Measurements from ENCODE around the gene EIF3D.
"Not testable (repeated sequence)": the region's sequence is repeated elsewhere in the genome, so short reads cannot be mapped to it uniquely, and the experiment has no call there.

Gene EIF3D

GRCh38 chr22:36549033-36549432 lies 20.1 kb upstream of the EIF3D start:
- no peak for DNase-seq (ENCODE audit: low read depth, low spot score)

GRCh38 chr22:36548606-36549005 lies 19.6 kb upstream of the EIF3D start:
- no peak for DNase-seq (ENCODE audit: low read depth, low spot score)

- DNase-seq (ENCODE audit: low read depth, low spot score), result no peak
These were observed 18.0 kb upstream of the EIF3D start for GRCh38 chr22:36546932-36547331.

- no peak for DNase-seq (ENCODE audit: low read depth, low spot score)
These were observed 17.3 kb upstream of the EIF3D start for GRCh38 chr22:36546092-36546804.

- no peak for DNase-seq (ENCODE audit: low read depth, low spot score)
These were observed 15.2 kb upstream of the EIF3D start for GRCh38 chr22:36544107-36544620.

GRCh38 chr22:36541831-36542411 lies 13.0 kb upstream of the EIF3D start:
- no peak for DNase-seq (ENCODE audit: low read depth, low spot score)

GRCh38 chr22:36540867-36541642 lies 12.1 kb upstream of the EIF3D start:
- no peak for DNase-seq (ENCODE audit: low read depth, low spot score)

GRCh38 chr22:36538529-36538928 lies 9.6 kb upstream of the EIF3D start:
- DNase-seq (ENCODE audit: low read depth, low spot score), result no peak

- no peak for DNase-seq (ENCODE audit: low read depth, low spot score)
These were observed 7.8 kb upstream of the EIF3D start for GRCh38 chr22:36536717-36537116.

GRCh38 chr22:36533320-36533719 lies 4.4 kb upstream of the EIF3D start:
- DNase-seq (ENCODE audit: low read depth, low spot score), result not testable (repeated sequence)

GRCh38 chr22:36532466-36532865 lies 3.5 kb upstream of the EIF3D start:
- no peak for DNase-seq (ENCODE audit: low read depth, low spot score)

- DNase-seq (ENCODE audit: low read depth, low spot score), result no peak
These were observed 625 bp downstream of the EIF3D start for GRCh38 chr22:36528341-36528740.

GRCh38 chr22:36522662-36523061 lies 6.3 kb downstream of the EIF3D start:
- DNase-seq (ENCODE audit: low read depth, low spot score), result no peak

GRCh38 chr22:36520423-36520822 lies 8.5 kb downstream of the EIF3D start:
- no peak for DNase-seq (ENCODE audit: low read depth, low spot score)

GRCh38 chr22:36519906-36520305 lies 9.1 kb downstream of the EIF3D start:
- not testable (repeated sequence) for DNase-seq (ENCODE audit: low read depth, low spot score)

GRCh38 chr22:36514766-36515165 lies 14.2 kb downstream of the EIF3D start:
- no peak for DNase-seq (ENCODE audit: low read depth, low spot score)

GRCh38 chr22:36512991-36513390 lies 16.0 kb downstream of the EIF3D start:
- no peak for DNase-seq (ENCODE audit: low read depth, low spot score)

- no peak for DNase-seq (ENCODE audit: low read depth, low spot score)
These were observed 16.6 kb downstream of the EIF3D start for GRCh38 chr22:36512333-36512732.

- DNase-seq (ENCODE audit: low read depth, low spot score), result no peak
These were observed 17.7 kb downstream of the EIF3D start for GRCh38 chr22:36510966-36511881.

GRCh38 chr22:36510384-36510783 lies 18.6 kb downstream of the EIF3D start:
- DNase-seq (ENCODE audit: low read depth, low spot score), result no peak

- no peak for DNase-seq (ENCODE audit: low read depth, low spot score)
These were observed 21.4 kb downstream of the EIF3D start for GRCh38 chr22:36507518-36508010.
